Endothelial cell of umbilical vein (primary cell): ENCODE results near the gene PRG2.

Source experiments
- EZH2 ChIP-seq: IDR thresholded peaks from 2 replicates; pipeline ENCODE4 v1.6.1; 2012; ENCODE audit warnings: borderline replicate concordance, low read depth, mild to moderate bottlenecking, moderate library complexity, low read length, inconsistent platforms; ENCODE audit not compliant: severe bottlenecking
- FOS ChIP-seq: IDR thresholded peaks from 2 replicates; pipeline ENCODE4 v1.6.1; 2011; ENCODE audit warnings: mild to moderate bottlenecking, low read length, moderate library complexity, borderline replicate concordance; ENCODE audit not compliant: insufficient read depth
- GATA2 ChIP-seq: IDR thresholded peaks from 2 replicates; pipeline ENCODE4 v1.7.0; 2011; ENCODE audit warnings: low read depth, mild to moderate bottlenecking, moderate library complexity, mixed read lengths, low read length; ENCODE audit not compliant: insufficient read length, insufficient read depth
- JUN ChIP-seq: IDR thresholded peaks from 2 replicates; pipeline ENCODE4 v1.6.1; 2011; ENCODE audit warnings: borderline replicate concordance, low read depth; ENCODE audit not compliant: insufficient read length, insufficient read depth
- MYC ChIP-seq: IDR thresholded peaks from one replicate; pipeline ENCODE4 v1.6.1; 2011; ENCODE audit warnings: mild to moderate bottlenecking, low read depth, low read length
- POLR2A ChIP-seq: IDR thresholded peaks from 2 replicates; pipeline ENCODE4 v1.6.1; 2012; ENCODE audit warnings: low read depth, mild to moderate bottlenecking, control low read depth, low read length
- POLR2AphosphoS5 ChIP-seq: IDR thresholded peaks from 2 replicates; pipeline ENCODE4 v1.6.1; 2012; ENCODE audit warnings: low read depth, mild to moderate bottlenecking, control low read depth, low read length, moderate library complexity; ENCODE audit not compliant: insufficient read depth
- TF ChIP-seq, protein P1 (sequence below), 2 donors: IDR thresholded peaks; 1 replicate in 1 of 2; 2 replicates in 1 of 2; pipeline ENCODE4 v1.5.1; 2011; ENCODE audit warnings: low read length in 2 of 2, mild to moderate bottlenecking in 2 of 2, moderate library complexity in 2 of 2, control low read depth in 1 of 2, inconsistent platforms in 1 of 2, low read depth in 1 of 2; ENCODE audit not compliant: insufficient read depth in 1 of 2; ENCODE audit errors: extremely low read depth in 1 of 2
- TF ChIP-seq, protein P2 (sequence below): IDR thresholded peaks from 2 replicates; pipeline ENCODE4 v1.6.1; 2011; ENCODE audit not compliant: insufficient read depth, insufficient read length

DNA sequence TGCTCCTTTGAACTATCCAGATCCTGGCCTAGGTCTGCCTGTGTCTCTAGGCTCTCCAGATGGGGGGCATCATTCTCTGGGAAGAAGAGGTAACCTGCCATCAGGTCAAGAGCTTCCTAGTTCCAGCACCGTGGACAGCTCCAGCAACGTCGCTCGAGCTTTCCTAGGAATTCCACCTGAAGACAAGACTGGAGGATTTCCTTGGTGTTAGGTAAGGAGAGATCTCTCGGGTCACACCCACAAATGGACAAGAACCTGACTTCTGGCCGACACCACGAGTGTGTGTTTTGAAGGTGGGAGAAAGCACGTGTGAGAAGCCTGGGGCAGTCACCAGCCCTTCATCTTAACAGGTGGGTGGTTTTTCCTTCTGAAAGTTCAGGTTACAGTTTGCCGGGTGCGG, 10.7 kb downstream of the PRG2 start:
- TF ChIP-seq EZH2 = no peak
- no peak for TF ChIP-seq FOS
- TF ChIP-seq, protein P1, sequence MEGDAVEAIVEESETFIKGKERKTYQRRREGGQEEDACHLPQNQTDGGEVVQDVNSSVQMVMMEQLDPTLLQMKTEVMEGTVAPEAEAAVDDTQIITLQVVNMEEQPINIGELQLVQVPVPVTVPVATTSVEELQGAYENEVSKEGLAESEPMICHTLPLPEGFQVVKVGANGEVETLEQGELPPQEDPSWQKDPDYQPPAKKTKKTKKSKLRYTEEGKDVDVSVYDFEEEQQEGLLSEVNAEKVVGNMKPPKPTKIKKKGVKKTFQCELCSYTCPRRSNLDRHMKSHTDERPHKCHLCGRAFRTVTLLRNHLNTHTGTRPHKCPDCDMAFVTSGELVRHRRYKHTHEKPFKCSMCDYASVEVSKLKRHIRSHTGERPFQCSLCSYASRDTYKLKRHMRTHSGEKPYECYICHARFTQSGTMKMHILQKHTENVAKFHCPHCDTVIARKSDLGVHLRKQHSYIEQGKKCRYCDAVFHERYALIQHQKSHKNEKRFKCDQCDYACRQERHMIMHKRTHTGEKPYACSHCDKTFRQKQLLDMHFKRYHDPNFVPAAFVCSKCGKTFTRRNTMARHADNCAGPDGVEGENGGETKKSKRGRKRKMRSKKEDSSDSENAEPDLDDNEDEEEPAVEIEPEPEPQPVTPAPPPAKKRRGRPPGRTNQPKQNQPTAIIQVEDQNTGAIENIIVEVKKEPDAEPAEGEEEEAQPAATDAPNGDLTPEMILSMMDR (IDR thresholded peaks at IDR 0.05; ENCODE audit: extremely low read depth in 1 of 2, insufficient read depth in 1 of 2, low read depth in 1 of 2, low read length in 2 of 2) = no peak
- no peak for TF ChIP-seq POLR2A
- TF ChIP-seq, protein P2, sequence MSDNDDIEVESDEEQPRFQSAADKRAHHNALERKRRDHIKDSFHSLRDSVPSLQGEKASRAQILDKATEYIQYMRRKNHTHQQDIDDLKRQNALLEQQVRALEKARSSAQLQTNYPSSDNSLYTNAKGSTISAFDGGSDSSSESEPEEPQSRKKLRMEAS = no peak
- no peak for TF ChIP-seq JUN
- no peak for TF ChIP-seq POLR2AphosphoS5
- TF ChIP-seq MYC = no peak
- TF ChIP-seq GATA2 = no peak
